ENCODE data around the gene ACTN4.

DNA sequence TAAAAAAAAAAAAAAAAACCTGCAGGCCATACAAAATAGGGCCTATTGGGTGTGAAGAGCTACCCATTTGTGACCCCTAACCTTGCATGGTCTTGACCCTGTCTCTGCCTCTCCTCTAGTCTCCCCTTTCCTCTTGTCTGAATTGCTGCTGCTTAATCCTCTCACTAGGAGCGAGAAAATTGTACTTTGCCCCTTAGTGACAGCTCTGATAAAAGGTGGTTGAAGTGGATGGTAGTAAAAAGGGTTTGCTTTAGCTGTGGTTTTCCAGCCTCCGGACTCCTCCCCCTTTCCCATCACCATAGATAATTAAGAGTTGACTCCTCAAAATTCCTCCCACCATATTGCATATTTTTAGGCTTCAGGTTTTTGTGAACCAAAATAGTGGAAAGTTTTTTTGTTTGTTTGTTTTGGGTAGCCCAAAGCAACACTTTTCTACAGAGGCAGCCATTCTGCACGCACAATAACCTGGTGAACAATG lies 23.5 kb downstream of the ACTN4 start:
- TF ChIP-seq CTCF (IDR thresholded peaks at IDR 0.05), result no peak
- no peak for TF ChIP-seq EZH2 (IDR thresholded peaks at IDR 0.05; ENCODE audit: borderline replicate concordance, insufficient read depth, low read depth, low read length, poor library complexity, severe bottlenecking)

All from B cell (primary cell).